Activated naive CD4-positive, alpha-beta T cell treated with anti-CD3 and anti-CD28 coated beads, Interleukin-2, amount 50 U/mL, for 16 hours (primary cell): ENCODE measurements around the gene OTUD7B.

Experiments
- DNase-seq: peaks from one replicate; pipeline ENCODE4 v3.0.0-alpha.2; 2020

The OTUD7B gene

GRCh38 chr1:149915429-149916192, 94.9 kb downstream of the OTUD7B start:
- no peak for DNase-seq

GRCh38 chr1:149914545-149914944, 96.0 kb downstream of the OTUD7B start:
- DNase-seq: no peak

- DNase-seq: no peak
Measured at GRCh38 chr1:149906570-149907075, 103.9 kb downstream of the OTUD7B start.

GRCh38 chr1:149903836-149904491, 106.6 kb downstream of the OTUD7B start:
- DNase-seq: no peak

- DNase-seq: peak; percentile 82
Measured at GRCh38 chr1:149899460-149900284, 110.9 kb downstream of the OTUD7B start, which contains the start of gene BOLA1. Gene BOLA1, plus strand, starts transcription at chr1:149899568. Its CDS starts 492 bp downstream, at chr1:149900060.

- no peak for DNase-seq
Measured at GRCh38 chr1:149896575-149896974, 114.0 kb downstream of the OTUD7B start.

- DNase-seq: no peak
Measured at GRCh38 chr1:149888999-149889289, 121.6 kb downstream of the OTUD7B start.

GRCh38 chr1:149888247-149888998, 122.1 kb downstream of the OTUD7B start:
- DNase-seq: peak; percentile 69
